PC-3 (cell line): ENCODE data around the gene UGT1A10. TPM values are rescaled to one million over a fixed set of nuclear protein-coding genes. Genes with fewer than 3 reads are reported as not detected.

Experiments used
- ATAC-seq: fragments of 200-7000 bp; cut with Tn5 transposase; 2 replicates; pipeline ENCODE4 v1.9.1; 2020; ENCODE audit warnings: mild to moderate bottlenecking, moderate library complexity
- BruUV-seq: library from RNA; stranded (reverse); fragments of 400-500 nt; replicated peaks from 2 replicates; lab custom pipeline; 2021; lab: Mats Ljungman, UMichigan
- CTCF ChIA-PET: fragments of 300-600 bp; sonication (Branson Sonifier 250); formaldehyde crosslinking; loops from one replicate; lab custom pipeline; 2022; ENCODE audit warnings: antibody characterized with exemption; lab: Charles Lee
- POLR2A ChIA-PET: fragments of 300-600 bp; sonication (Branson Sonifier 250); formaldehyde crosslinking; loops from one replicate; lab custom pipeline; 2022; ENCODE audit warnings: antibody characterized with exemption; ENCODE audit not compliant: unreplicated experiment; lab: Charles Lee
- DNase-seq: peaks from one replicate; pipeline ENCODE4 v3.0.0-alpha.2; 2015
- H2AFZ ChIP-seq: fragments of 300-600 bp; sonication (generic); 2 replicates; pipeline ENCODE4 v1.6.0; 2016; ENCODE audit warnings: antibody characterized with exemption, low read length
- H3F3A ChIP-seq: fragments of 300-600 bp; sonication (generic); one replicate; pipeline ENCODE4 v1.6.0; 2017; ENCODE audit warnings: antibody characterized with exemption, low read length, control low read depth, mild to moderate bottlenecking; ENCODE audit not compliant: unreplicated experiment
- H3K27ac ChIP-seq: fragments of 300-600 bp; sonication (generic); 2 replicates; pipeline ENCODE4 v1.5.1; 2016; ENCODE audit warnings: mild to moderate bottlenecking, low read length
- H3K27me3 ChIP-seq: fragments of 300-600 bp; sonication (generic); 2 replicates; pipeline ENCODE4 v1.6.1; 2016; ENCODE audit warnings: low read length, mixed read lengths
- H3K36me3 ChIP-seq: fragments of 300-600 bp; sonication (generic); 2 replicates; pipeline ENCODE4 v1.6.1; 2016; ENCODE audit warnings: low read depth, mixed run types, low read length, mixed read lengths
- H3K4me1 ChIP-seq: fragments of 300-600 bp; sonication (generic); 2 replicates; pipeline ENCODE4 v1.5.1; 2016; ENCODE audit warnings: low read length; ENCODE audit not compliant: insufficient read depth
- H3K4me2 ChIP-seq: fragments of 300-600 bp; sonication (generic); 2 replicates; pipeline ENCODE4 v1.6.0; 2016; ENCODE audit warnings: low read length
- H3K4me3 ChIP-seq: fragments of 300-600 bp; sonication (generic); 2 replicates; pipeline ENCODE4 v1.5.1; 2016; ENCODE audit warnings: mild to moderate bottlenecking, low read length, mixed read lengths
- H3K79me2 ChIP-seq: fragments of 300-600 bp; sonication (generic); 2 replicates; pipeline ENCODE4 v1.6.1; 2017; ENCODE audit warnings: low read length, mixed read lengths
- H3K9ac ChIP-seq: fragments of 300-600 bp; sonication (generic); 2 replicates; pipeline ENCODE4 v1.6.0; 2016; ENCODE audit warnings: mild to moderate bottlenecking, low read length
- H3K9me2 ChIP-seq: fragments of 300-600 bp; sonication (generic); replicated peaks from 2 replicates; pipeline ENCODE4 v1.6.1; 2016; ENCODE audit warnings: mixed run types, low read length, mixed read lengths
- H3K9me3 ChIP-seq: fragments of 300-600 bp; sonication (generic); 2 replicates; pipeline ENCODE4 v1.6.1; 2016; ENCODE audit warnings: low read length, mixed read lengths
- H4K20me1 ChIP-seq: fragments of 300-600 bp; sonication (generic); 2 replicates; pipeline ENCODE4 v1.6.1; 2016; ENCODE audit warnings: low read length, mixed read lengths
- EZH2 ChIP-seq: fragments of 300-600 bp; sonication (generic); IDR thresholded peaks from one replicate; pipeline ENCODE4 v1.6.1; 2017; ENCODE audit warnings: antibody characterized with exemption, mild to moderate bottlenecking, low read length; ENCODE audit not compliant: unreplicated experiment
- EZH2phosphoT487 ChIP-seq: fragments of 300-600 bp; sonication (generic); IDR thresholded peaks from 2 replicates; pipeline ENCODE4 v1.6.1; 2018; ENCODE audit warnings: mild to moderate bottlenecking, antibody characterized with exemption, low read length, borderline replicate concordance
- intact Hi-C: fragments of 100-400 bp; cut with micrococcal nuclease; formaldehyde crosslinking; loops from 2 replicates; pipeline ENCODE4 v1.9.0; 2023
- total RNA-seq: library from RNA; depleted of rRNA; stranded (reverse); fragments of >200 nt; gene quantifications from 2 replicates; pipeline ENCODE4 v1.2.3, GENCODE V29; 2014
- TF ChIP-seq, protein P1 (sequence below): fragments of 300-600 bp; sonication (generic); conservative IDR thresholded peaks from 2 replicates; pipeline ENCODE4 v1.5.1; 2017; ENCODE audit warnings: antibody characterized with exemption, low read depth, mild to moderate bottlenecking, low read length

UGT1A10 gene
- total RNA-seq, 1 experiment from 2014 or later, result not detected

DNA sequence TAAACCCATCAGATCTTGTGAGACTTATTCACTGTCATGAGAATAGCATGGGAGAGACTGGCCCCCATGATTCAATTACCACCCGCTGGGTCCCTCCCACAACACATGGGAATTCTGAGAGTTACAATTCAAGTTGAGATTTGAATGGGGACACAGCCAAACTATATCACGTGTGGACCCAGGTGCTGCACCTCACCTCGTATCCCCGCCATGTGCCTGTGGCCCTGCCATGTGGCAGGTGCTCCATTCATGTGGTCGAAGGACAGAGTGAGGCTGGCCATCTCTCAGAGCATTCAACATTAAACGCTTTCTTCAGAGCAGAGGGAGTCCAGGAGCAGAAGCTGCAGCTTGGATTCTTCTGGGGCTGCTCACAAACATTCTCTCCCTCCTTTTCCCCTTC lies 174.1 kb downstream of the UGT1A10 start:
- H3K4me3 ChIP-seq, result no peak overlapping the region
- intact Hi-C loops, result no loop called here
- no peak for ATAC-seq
- no TSS peak for BruUV-seq
- no peaks in the 10 kb centered on the region for H3K9me2 ChIP-seq
- H3K27me3 ChIP-seq, result no peaks in the 10 kb centered on the region
- H3K9ac ChIP-seq, result no peak overlapping the region
- TF ChIP-seq EZH2, result no peak
- TF ChIP-seq, protein P1, sequence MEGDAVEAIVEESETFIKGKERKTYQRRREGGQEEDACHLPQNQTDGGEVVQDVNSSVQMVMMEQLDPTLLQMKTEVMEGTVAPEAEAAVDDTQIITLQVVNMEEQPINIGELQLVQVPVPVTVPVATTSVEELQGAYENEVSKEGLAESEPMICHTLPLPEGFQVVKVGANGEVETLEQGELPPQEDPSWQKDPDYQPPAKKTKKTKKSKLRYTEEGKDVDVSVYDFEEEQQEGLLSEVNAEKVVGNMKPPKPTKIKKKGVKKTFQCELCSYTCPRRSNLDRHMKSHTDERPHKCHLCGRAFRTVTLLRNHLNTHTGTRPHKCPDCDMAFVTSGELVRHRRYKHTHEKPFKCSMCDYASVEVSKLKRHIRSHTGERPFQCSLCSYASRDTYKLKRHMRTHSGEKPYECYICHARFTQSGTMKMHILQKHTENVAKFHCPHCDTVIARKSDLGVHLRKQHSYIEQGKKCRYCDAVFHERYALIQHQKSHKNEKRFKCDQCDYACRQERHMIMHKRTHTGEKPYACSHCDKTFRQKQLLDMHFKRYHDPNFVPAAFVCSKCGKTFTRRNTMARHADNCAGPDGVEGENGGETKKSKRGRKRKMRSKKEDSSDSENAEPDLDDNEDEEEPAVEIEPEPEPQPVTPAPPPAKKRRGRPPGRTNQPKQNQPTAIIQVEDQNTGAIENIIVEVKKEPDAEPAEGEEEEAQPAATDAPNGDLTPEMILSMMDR, result no peak
- no peak for TF ChIP-seq EZH2phosphoT487
- H3F3A ChIP-seq, result no peaks in the 10 kb centered on the region
- H3K4me2 ChIP-seq, result no peak overlapping the region
- no peaks in the 10 kb centered on the region for H4K20me1 ChIP-seq
- H3K27ac ChIP-seq, result no peak overlapping the region
- no peak for DNase-seq
- no peaks in the 10 kb centered on the region for H3K4me1 ChIP-seq
- H3K9me3 ChIP-seq, result no peaks in the 10 kb centered on the region
- H2AFZ ChIP-seq, result no peak overlapping the region
- H3K79me2 ChIP-seq, result no peaks in the 10 kb centered on the region
- CTCF ChIA-PET, result no interaction called here
- H3K36me3 ChIP-seq, result no peaks in the 10 kb centered on the region
- POLR2A ChIA-PET, result no interaction called here

DNA sequence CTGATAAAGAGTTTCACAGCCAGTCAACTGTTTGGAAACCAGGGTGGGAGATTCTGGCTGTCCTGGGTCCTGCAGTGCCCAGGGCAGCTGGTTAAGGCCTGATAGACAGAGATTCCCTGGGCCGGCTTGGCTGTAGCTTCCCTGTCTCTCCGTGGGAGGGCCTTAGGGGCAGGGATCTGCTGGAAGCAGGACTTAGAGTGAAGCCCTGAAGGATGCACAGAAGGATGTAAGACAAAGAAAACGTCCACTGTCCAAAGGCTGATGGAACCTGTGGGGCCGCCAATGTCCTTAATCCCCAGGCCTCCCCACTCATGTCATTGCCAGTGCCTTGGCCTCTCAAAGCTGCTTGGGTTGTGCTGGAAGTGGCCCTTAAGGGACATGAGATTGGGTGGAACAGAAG lies 174.8 kb downstream of the UGT1A10 start:
- H3K9ac ChIP-seq, result no peak overlapping the region
- H3K79me2 ChIP-seq, result no peaks in the 10 kb centered on the region
- ATAC-seq (no peak), DNase-seq (no peak)
- ChIA-PET POLR2A (no interaction called here), CTCF (no interaction called here)
- no peaks in the 10 kb centered on the region for H3K9me3 ChIP-seq
- no TSS peak for BruUV-seq
- intact Hi-C loops, result no loop called here
- no peaks in the 10 kb centered on the region for H3F3A ChIP-seq
- H3K36me3 ChIP-seq, result no peaks in the 10 kb centered on the region
- H3K9me2 ChIP-seq, result no peaks in the 10 kb centered on the region
- no peaks in the 10 kb centered on the region for H3K27me3 ChIP-seq
- H3K4me3 ChIP-seq, result no peak overlapping the region
- TF ChIP-seq, protein P1, result no peak
- TF ChIP-seq EZH2, result no peak
- no peak overlapping the region for H3K4me2 ChIP-seq
- H3K27ac ChIP-seq, result no peak overlapping the region
- H4K20me1 ChIP-seq, result no peaks in the 10 kb centered on the region
- no peaks in the 10 kb centered on the region for H3K4me1 ChIP-seq
- H2AFZ ChIP-seq, result no peak overlapping the region

- ChIA-PET CTCF (no interaction called here), POLR2A (no interaction called here)
- no TSS peak for BruUV-seq
- H3F3A ChIP-seq, result no peaks in the 10 kb centered on the region
- DNase-seq (no peak), ATAC-seq (no peak)
- H3K9ac ChIP-seq, result no peak overlapping the region
- intact Hi-C loops, result no loop called here
- TF ChIP-seq EZH2, result no peak
- no peaks in the 10 kb centered on the region for H3K79me2 ChIP-seq
- no peaks in the 10 kb centered on the region for H3K4me1 ChIP-seq
- no peak overlapping the region for H3K4me3 ChIP-seq
- no peaks in the 10 kb centered on the region for H4K20me1 ChIP-seq
- H2AFZ ChIP-seq, result no peak overlapping the region
- no peak overlapping the region for H3K4me2 ChIP-seq
- no peaks in the 10 kb centered on the region for H3K27me3 ChIP-seq
- H3K9me2 ChIP-seq, result no peaks in the 10 kb centered on the region
- no peak overlapping the region for H3K27ac ChIP-seq
- no peaks in the 10 kb centered on the region for H3K36me3 ChIP-seq
- H3K9me3 ChIP-seq, result no peaks in the 10 kb centered on the region
These were observed 175.5 kb downstream of the UGT1A10 start for GRCh38 chr2:233811732-233812131.
